SU-DHL-6 (cell line): Measurements from ENCODE around the gene ZFYVE16.

ENCODE experiments used
- EZH2phosphoT487 ChIP-seq: fragments of 200-600 bp; sonication (generic), shearing (Covaris generic); conservative IDR thresholded peaks from 2 replicates; pipeline ENCODE4 v1.6.1; 2018; ENCODE audit warnings: mild to moderate bottlenecking, antibody characterized with exemption, low read length, moderate library complexity, mixed read lengths
- TF ChIP-seq, protein P1 (sequence below): fragments of 200-600 bp; sonication (generic); IDR thresholded peaks from one replicate; pipeline ENCODE4 v1.5.1; 2017; ENCODE audit warnings: antibody characterized with exemption, mild to moderate bottlenecking, low read length, moderate library complexity; ENCODE audit not compliant: insufficient read depth, poor library complexity, severe bottlenecking

DNA sequence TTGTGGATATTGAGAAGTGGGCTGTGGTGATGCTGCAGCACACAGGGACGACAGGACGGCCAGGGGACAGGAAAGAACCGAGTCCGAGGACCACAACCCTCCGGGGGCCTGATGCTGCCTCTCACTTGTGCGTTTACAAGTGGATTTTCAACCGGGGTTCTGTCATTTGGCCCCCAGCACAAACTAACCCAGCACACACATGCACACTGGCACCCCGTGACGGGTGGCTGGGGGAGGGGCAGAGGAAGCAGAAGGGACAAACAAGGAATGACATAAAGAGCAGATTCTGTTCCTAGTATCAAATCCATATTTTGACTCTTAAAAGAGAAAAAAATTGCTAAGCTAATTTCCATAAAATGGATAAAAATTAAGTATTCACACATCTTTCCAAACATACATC is 18.3 kb upstream of the ZFYVE16 start:
- TF ChIP-seq, protein P1, sequence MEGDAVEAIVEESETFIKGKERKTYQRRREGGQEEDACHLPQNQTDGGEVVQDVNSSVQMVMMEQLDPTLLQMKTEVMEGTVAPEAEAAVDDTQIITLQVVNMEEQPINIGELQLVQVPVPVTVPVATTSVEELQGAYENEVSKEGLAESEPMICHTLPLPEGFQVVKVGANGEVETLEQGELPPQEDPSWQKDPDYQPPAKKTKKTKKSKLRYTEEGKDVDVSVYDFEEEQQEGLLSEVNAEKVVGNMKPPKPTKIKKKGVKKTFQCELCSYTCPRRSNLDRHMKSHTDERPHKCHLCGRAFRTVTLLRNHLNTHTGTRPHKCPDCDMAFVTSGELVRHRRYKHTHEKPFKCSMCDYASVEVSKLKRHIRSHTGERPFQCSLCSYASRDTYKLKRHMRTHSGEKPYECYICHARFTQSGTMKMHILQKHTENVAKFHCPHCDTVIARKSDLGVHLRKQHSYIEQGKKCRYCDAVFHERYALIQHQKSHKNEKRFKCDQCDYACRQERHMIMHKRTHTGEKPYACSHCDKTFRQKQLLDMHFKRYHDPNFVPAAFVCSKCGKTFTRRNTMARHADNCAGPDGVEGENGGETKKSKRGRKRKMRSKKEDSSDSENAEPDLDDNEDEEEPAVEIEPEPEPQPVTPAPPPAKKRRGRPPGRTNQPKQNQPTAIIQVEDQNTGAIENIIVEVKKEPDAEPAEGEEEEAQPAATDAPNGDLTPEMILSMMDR = no peak
- TF ChIP-seq EZH2phosphoT487 = no peak
